ENCODE data around the gene OSTN. TPM values are rescaled to one million over a fixed set of nuclear protein-coding genes. Genes with fewer than 3 reads are reported as not detected.

Gene OSTN
- total RNA-seq, 4 donors from 2014 or later, result 0.30 TPM; not detected in 3

DNA sequence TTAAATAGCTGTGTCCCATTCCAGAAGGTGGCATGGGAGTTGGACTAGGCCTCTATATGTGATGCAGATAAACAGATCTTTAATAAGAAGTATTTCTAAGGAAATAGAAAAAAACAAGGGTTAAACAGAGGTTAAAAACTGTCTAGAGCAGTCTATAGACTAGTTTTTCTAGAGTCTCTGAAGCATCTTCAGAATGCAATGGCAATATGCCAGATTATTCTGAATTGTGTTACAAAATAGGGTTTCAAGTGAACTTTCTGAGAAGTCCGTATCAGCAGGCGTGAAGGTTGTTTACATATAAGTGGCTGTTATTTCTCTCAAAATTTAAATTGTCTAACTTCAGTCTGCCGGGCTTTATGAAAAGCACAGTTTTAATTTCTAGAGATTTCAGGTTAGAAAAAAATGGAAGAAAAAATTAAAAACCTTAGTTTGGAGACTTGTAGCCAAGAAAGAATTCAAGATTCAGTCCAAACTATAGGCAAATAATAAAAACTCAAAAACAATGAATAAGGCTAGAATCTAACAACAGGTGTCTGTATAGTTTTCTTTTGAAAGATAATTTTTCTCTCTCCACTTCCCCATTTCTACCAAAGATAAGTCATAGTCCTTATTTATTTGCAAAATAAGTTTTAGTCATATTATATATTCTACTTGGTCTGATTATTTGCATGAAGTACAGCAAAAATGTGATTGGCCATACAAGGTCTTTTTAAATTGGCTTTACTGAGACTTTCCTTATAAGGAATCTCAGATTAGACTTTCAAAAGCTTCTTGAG, 55.2 kb downstream of the OSTN start:
- Histone ChIP-seq H3K9me3 (no peaks in the 10 kb centered on the region), H3K27ac (no peak overlapping the region), H3K4me3 (no peak overlapping the region), H3K36me3 (no peaks in the 10 kb centered on the region), H3K4me1 (no peaks in the 10 kb centered on the region), H3K27me3 (no peaks in the 10 kb centered on the region)
- TF ChIP-seq POLR2A (IDR thresholded peaks at IDR 0.05), result no peak
- no peak for TF ChIP-seq CTCF (IDR thresholded peaks at IDR 0.05)
- TF ChIP-seq POLR2AphosphoS5 (IDR thresholded peaks at IDR 0.05), result no peak
- no peak for TF ChIP-seq EP300 (IDR thresholded peaks at IDR 0.05)
- DNase-seq (ENCODE audit: low spot score in 2 of 2), result no peak
- WGBS, result 90% methylated on average over 3 of the region's 3 CpGs

DNA sequence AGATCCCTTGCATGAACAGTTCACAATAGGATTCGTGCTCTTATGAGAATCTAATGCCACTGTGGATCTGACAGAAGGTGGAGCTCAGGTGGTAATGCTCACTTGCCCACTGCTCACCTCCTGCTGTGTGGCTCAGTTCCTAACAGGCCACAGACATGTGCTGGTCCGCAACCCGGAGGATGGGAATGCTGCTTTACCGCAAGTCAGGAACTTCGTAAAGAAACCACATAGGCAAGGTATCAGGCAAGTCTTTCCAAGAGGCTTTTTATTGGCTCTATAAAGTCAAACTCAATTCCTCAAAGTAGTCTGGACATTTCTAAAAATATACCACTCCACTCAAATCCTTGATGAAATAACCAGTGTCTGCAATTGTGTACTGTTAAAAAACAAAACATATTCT, 56.1 kb downstream of the OSTN start:
- TF ChIP-seq EP300 (IDR thresholded peaks at IDR 0.05) (no peak), CTCF (IDR thresholded peaks at IDR 0.05) (no peak), POLR2AphosphoS5 (IDR thresholded peaks at IDR 0.05) (no peak), POLR2A (IDR thresholded peaks at IDR 0.05) (no peak)
- Histone ChIP-seq H3K27ac (no peak overlapping the region), H3K9me3 (no peaks in the 10 kb centered on the region), H3K27me3 (no peaks in the 10 kb centered on the region), H3K4me1 (no peaks in the 10 kb centered on the region), H3K36me3 (no peaks in the 10 kb centered on the region), H3K4me3 (no peak overlapping the region)
- DNase-seq (ENCODE audit: low spot score in 2 of 2), result no peak
- 88% methylated on average over 5 of the region's 5 CpGs for WGBS

- H3K4me1 ChIP-seq, result no peaks in the 10 kb centered on the region
- no peaks in the 10 kb centered on the region for H3K9me3 ChIP-seq
- H3K4me3 ChIP-seq, result no peak overlapping the region
- no peak for DNase-seq (ENCODE audit: low spot score in 2 of 2)
- no peak overlapping the region for H3K27ac ChIP-seq
- H3K27me3 ChIP-seq, result no peaks in the 10 kb centered on the region
- H3K36me3 ChIP-seq, result no peaks in the 10 kb centered on the region
- TF ChIP-seq CTCF (IDR thresholded peaks at IDR 0.05) (no peak), POLR2A (IDR thresholded peaks at IDR 0.05) (no peak), POLR2AphosphoS5 (IDR thresholded peaks at IDR 0.05) (no peak), EP300 (IDR thresholded peaks at IDR 0.05) (no peak)
These were observed 57.4 kb downstream of the OSTN start for GRCh38 chr3:191256405-191256804.

DNA sequence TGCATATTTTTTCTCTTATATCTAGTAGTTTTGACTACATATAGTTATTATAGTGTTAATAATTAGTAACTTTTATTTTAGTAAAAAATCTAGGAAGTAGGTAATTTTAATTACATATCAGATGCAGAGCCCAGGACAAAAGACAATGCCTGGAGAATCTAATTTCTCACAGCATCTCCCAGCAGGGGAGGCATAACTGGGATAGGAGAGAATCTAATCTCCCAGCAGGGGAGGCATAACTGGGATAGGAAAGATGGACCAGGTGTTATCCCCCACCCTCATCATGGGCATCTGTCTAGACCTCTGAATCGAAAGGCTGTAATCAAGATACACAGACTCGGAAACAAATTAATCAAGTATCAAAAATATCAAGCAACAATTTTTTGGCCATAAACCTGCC, 58.2 kb downstream of the OSTN start:
- TF ChIP-seq POLR2AphosphoS5 (IDR thresholded peaks at IDR 0.05), result no peak
- no peak for TF ChIP-seq CTCF (IDR thresholded peaks at IDR 0.05)
- no peak for TF ChIP-seq EP300 (IDR thresholded peaks at IDR 0.05)
- no peak for TF ChIP-seq POLR2A (IDR thresholded peaks at IDR 0.05)
- H3K9me3 ChIP-seq, result no peaks in the 10 kb centered on the region
- H3K4me1 ChIP-seq, result no peaks in the 10 kb centered on the region
- WGBS, result 97% methylated on average over 2 of the region's 2 CpGs
- H3K27ac ChIP-seq, result no peak overlapping the region
- H3K27me3 ChIP-seq, result no peaks in the 10 kb centered on the region
- H3K4me3 ChIP-seq, result no peak overlapping the region
- DNase-seq (ENCODE audit: low spot score in 2 of 2), result no peak
- H3K36me3 ChIP-seq, result no peaks in the 10 kb centered on the region

GRCh38 chr3:191259486-191259885, 60.4 kb downstream of the OSTN start:
- TF ChIP-seq CTCF (IDR thresholded peaks at IDR 0.05) (no peak), POLR2A (IDR thresholded peaks at IDR 0.05) (no peak), EP300 (IDR thresholded peaks at IDR 0.05) (no peak), POLR2AphosphoS5 (IDR thresholded peaks at IDR 0.05) (no peak)
- DNase-seq (ENCODE audit: low spot score in 2 of 2), result no peak
- Histone ChIP-seq H3K36me3 (no peaks in the 10 kb centered on the region), H3K4me3 (peak overlapping the region; percentile 22), H3K4me1 (no peaks in the 10 kb centered on the region), H3K9me3 (no peaks in the 10 kb centered on the region), H3K27me3 (no peaks in the 10 kb centered on the region), H3K27ac (no peak overlapping the region)
- 50% methylated on average over 1 of the region's 1 CpG for WGBS

Data from suprapubic skin (tissue), 4 donors.